Sigmoid colon (tissue), 4 donors: ENCODE data around the gene UCHL1.

Source experiments
- POLR2A ChIP-seq, 2 donors: fragments of 450-650 bp; IDR thresholded peaks; one replicate each; pipeline ENCODE4 v1.6.1; 2016; ENCODE audit warnings: antibody characterized with exemption in 2 of 2, mild to moderate bottlenecking in 2 of 2, moderate library complexity in 2 of 2
- POLR2AphosphoS5 ChIP-seq, 4 donors: sonication (generic); formaldehyde crosslinking; IDR thresholded peaks; one replicate each; pipeline ENCODE4 v1.6.1; 2017; ENCODE audit warnings: antibody characterized with exemption in 4 of 4
- TF ChIP-seq, protein P1 (sequence below), 4 experiments: fragments of 450-650 bp in 3 of 4; fragments of 200-600 bp in 1 of 4; IDR thresholded peaks; one replicate each; pipeline ENCODE4 v1.5.1; 2016 to 2019; ENCODE audit warnings: antibody characterized with exemption in 4 of 4, mild to moderate bottlenecking in 3 of 4, moderate library complexity in 2 of 4

DNA sequence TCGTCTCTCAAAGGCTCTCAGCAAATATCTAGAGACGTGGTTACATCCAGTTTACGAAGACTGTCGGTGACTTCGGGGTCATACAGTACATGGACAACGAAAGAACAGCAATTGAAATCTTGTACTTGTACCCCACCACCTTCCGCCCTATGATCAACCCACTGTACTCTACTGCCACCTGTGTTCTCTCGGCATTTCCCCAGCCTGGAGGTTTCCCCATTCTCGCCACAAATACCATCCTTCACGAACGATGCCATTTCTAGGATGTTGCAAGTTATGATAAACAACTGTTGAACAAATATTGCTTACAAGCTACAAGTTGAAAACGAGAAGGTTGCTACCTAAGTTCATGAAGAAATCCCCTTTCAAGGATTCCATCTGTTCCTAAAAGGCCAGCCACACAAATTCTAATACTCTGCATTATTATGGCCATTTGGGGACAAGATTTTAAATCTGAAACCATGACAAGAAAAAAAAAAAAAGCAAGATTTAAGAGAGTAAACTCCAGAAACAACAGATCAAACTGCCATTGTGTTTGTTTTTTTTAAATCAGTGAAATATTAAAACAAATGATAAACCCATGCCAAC lies 44.0 kb upstream of the UCHL1 start:
- TF ChIP-seq, protein P1, sequence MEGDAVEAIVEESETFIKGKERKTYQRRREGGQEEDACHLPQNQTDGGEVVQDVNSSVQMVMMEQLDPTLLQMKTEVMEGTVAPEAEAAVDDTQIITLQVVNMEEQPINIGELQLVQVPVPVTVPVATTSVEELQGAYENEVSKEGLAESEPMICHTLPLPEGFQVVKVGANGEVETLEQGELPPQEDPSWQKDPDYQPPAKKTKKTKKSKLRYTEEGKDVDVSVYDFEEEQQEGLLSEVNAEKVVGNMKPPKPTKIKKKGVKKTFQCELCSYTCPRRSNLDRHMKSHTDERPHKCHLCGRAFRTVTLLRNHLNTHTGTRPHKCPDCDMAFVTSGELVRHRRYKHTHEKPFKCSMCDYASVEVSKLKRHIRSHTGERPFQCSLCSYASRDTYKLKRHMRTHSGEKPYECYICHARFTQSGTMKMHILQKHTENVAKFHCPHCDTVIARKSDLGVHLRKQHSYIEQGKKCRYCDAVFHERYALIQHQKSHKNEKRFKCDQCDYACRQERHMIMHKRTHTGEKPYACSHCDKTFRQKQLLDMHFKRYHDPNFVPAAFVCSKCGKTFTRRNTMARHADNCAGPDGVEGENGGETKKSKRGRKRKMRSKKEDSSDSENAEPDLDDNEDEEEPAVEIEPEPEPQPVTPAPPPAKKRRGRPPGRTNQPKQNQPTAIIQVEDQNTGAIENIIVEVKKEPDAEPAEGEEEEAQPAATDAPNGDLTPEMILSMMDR (IDR thresholded peaks at IDR 0.05): peak; percentile 47 to 70 (median 55)
- TF ChIP-seq POLR2A (IDR thresholded peaks at IDR 0.05) (no peak), POLR2AphosphoS5 (IDR thresholded peaks at IDR 0.05) (no peak)
